Measurements from ENCODE around the gene PDE9A.

DNA sequence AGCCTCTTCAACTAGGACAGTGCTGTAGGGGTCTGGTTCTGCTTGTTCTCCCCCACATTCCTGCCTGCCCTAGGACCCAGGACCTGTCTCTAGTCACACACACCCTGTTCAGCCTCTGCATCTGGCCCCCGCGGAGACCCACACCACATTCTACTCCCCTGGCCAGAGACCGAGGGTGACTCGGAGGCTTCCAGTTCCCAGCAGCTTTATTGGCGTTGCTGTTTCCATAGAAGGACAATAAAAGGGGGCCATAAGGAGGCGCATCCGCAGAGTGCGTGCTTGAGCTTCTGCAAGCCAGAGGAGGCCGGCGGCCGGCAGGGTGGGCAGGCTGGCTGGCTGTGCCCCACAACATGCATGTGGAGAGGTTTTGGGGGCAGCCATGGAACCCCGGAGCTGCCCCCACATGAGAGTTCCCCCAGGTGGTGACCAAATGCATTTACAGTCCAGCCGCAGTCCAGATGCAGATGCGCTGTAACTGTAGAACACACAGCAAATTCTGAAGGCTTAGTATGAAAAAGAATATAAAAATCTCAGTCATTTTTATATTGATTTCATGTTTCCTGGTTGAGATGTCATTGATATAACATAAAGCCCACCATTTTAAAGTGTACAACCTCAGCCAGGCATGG lies 52.4 kb downstream of the PDE9A start:
- TF ChIP-seq CTCF (IDR thresholded peaks at IDR 0.05), result no peak
- TF ChIP-seq ZFP36 (IDR thresholded peaks at IDR 0.05; ENCODE audit: borderline replicate concordance, partially characterized antibody), result no peak
- TF ChIP-seq, protein P1, sequence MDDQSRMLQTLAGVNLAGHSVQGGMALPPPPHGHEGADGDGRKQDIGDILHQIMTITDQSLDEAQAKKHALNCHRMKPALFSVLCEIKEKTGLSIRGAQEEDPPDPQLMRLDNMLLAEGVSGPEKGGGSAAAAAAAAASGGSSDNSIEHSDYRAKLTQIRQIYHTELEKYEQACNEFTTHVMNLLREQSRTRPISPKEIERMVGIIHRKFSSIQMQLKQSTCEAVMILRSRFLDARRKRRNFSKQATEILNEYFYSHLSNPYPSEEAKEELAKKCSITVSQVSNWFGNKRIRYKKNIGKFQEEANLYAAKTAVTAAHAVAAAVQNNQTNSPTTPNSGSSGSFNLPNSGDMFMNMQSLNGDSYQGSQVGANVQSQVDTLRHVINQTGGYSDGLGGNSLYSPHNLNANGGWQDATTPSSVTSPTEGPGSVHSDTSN (IDR thresholded peaks at IDR 0.05), result no peak
- no peak for TF ChIP-seq POLR2A (IDR thresholded peaks at IDR 0.05; ENCODE audit: low read length)
- no peak for TF ChIP-seq MYC (IDR thresholded peaks at IDR 0.05; ENCODE audit: borderline replicate concordance, low read length)
- TF ChIP-seq, protein P2, sequence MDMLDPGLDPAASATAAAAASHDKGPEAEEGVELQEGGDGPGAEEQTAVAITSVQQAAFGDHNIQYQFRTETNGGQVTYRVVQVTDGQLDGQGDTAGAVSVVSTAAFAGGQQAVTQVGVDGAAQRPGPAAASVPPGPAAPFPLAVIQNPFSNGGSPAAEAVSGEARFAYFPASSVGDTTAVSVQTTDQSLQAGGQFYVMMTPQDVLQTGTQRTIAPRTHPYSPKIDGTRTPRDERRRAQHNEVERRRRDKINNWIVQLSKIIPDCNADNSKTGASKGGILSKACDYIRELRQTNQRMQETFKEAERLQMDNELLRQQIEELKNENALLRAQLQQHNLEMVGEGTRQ (IDR thresholded peaks at IDR 0.05), result no peak
- TF ChIP-seq SREBF2 (IDR thresholded peaks at IDR 0.05), result no peak
- TF ChIP-seq TP53 (CRISPR knock-in tag; IDR thresholded peaks at IDR 0.05), result no peak
- TF ChIP-seq NPAS2 (CRISPR knock-in tag; IDR thresholded peaks at IDR 0.05; ENCODE audit: borderline replicate concordance), result no peak
- TF ChIP-seq HDAC2 (IDR thresholded peaks at IDR 0.05), result no peak
- TF ChIP-seq EP300 (IDR thresholded peaks at IDR 0.05), result no peak
- TF ChIP-seq HOXA7 (CRISPR knock-in tag; IDR thresholded peaks at IDR 0.05), result no peak
- no peak for TF ChIP-seq RNF2 (IDR thresholded peaks at IDR 0.05; ENCODE audit: borderline replicate concordance, low read depth)
- no peak for TF ChIP-seq RFX5 (IDR thresholded peaks at IDR 0.05)

All from A549 (cell line).